Mucosa of descending colon (tissue), 3 donors: Measurements from ENCODE around the gene DNAJC2. TPM values are rescaled to one million over a fixed set of nuclear protein-coding genes. Genes with fewer than 3 reads are reported as not detected.

Experiments
- ATAC-seq: fragments of 200-7000 bp; cut with Tn5 transposase; one replicate; pipeline ENCODE4 v1.9.1; 2020; ENCODE audit warnings: mild to moderate bottlenecking, moderate library complexity
- DNase-seq, 3 donors: peaks; one replicate each; pipeline ENCODE4 v3.0.0-alpha.2; 2020
- H3K36me3 ChIP-seq: fragments of 200-600 bp; one replicate; pipeline ENCODE4 v1.8.0; 2021; ENCODE audit warnings: low read depth, mild to moderate bottlenecking
- H3K4me1 ChIP-seq: fragments of 200-600 bp; one replicate; pipeline ENCODE4 v1.8.0; 2021; ENCODE audit warnings: low read depth, mild to moderate bottlenecking
- H3K4me3 ChIP-seq: fragments of 200-600 bp; one replicate; pipeline ENCODE4 v1.8.0; 2021; ENCODE audit warnings: mild to moderate bottlenecking
- H3K9me3 ChIP-seq: fragments of 200-600 bp; one replicate; pipeline ENCODE4 v1.8.0; 2021; ENCODE audit warnings: mild to moderate bottlenecking
- CTCF ChIP-seq: fragments of 200-600 bp; IDR thresholded peaks from one replicate; pipeline ENCODE4 v1.8.0; 2022; ENCODE audit warnings: antibody characterized with exemption, mild to moderate bottlenecking
- intact Hi-C, 2 donors: fragments of 100-400 bp; cut with DNase I in 1 of 2; cut with micrococcal nuclease in 1 of 2; formaldehyde crosslinking; loops; one replicate each; pipeline versions ENCODE4 v1.11.0 to v1.11.1; 2022; cut with DNase I, micrococcal nuclease
- total RNA-seq, 3 donors: library from RNA; stranded (reverse); fragmentation: NEBNext Ultra II Directional in 2 of 3; extraction: Animal tissue kit (Norgen Biotek cat#: 25700) in 2 of 3; gene quantifications; one replicate each; pipeline versions ENCODE4 v1.2.1 to v1.2.4, GENCODE V29; 2021 to 2023
- donor health status: DM: no; HTN: no; CAD: no; lungs with moderate emphysema.
- donor health status: DM: no; HTN: no; CAD: no.
- donor health status: DM: no; HTN: yes; CAD: no.

DNAJC2 gene
- total RNA-seq, 3 donors from 2014 or later, result 15.0 to 21.3 (median 16.4) TPM

DNA sequence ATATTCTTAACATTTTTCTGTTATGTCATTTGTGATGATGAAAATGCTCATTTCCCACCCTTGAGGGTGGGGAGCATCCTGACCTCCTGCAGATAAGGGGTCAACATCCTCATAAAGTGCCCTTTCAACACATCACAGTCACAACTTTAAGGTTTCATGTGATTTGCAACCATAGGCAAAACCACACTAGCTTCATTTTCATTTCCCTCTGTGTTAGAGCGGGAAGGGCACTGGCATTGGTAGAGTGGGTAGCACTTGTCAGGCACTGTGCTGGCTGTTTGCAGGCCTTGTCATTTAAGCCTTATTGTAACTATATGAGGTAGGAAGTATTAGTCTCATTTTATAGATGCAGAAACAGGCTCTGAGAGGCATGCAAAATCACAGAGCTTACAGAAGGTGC lies 42.7 kb upstream of the DNAJC2 start:
- Histone ChIP-seq H3K36me3 (no peaks in the 10 kb centered on the region), H3K4me1 (no peaks in the 10 kb centered on the region), H3K9me3 (no peaks in the 10 kb centered on the region), H3K4me3 (no peak overlapping the region)
- TF ChIP-seq CTCF, result no peak
- ATAC-seq (no peak), DNase-seq (no peak)
- intact Hi-C loops, result no loop called here

GRCh38 chr7:103382032-103382402 lies 37.5 kb upstream of the DNAJC2 start:
- intact Hi-C loops, result no loop called here
- TF ChIP-seq CTCF, result no peak

GRCh38 chr7:103381280-103382031 lies 36.9 kb upstream of the DNAJC2 start:
- DNase-seq (no peak), ATAC-seq (no peak)
- Histone ChIP-seq H3K4me1 (no peaks in the 10 kb centered on the region), H3K4me3 (no peak overlapping the region), H3K36me3 (no peaks in the 10 kb centered on the region), H3K9me3 (no peaks in the 10 kb centered on the region)
- intact Hi-C loops, result no loop called here
- TF ChIP-seq CTCF, result no peak

More at GRCh38 chr7:103382032-103382402, 37.5 kb upstream of the DNAJC2 start:
- ATAC-seq (no peak), DNase-seq (no peak)
- Histone ChIP-seq H3K9me3 (no peaks in the 10 kb centered on the region), H3K4me3 (no peak overlapping the region), H3K36me3 (no peaks in the 10 kb centered on the region), H3K4me1 (no peaks in the 10 kb centered on the region)

- Histone ChIP-seq H3K9me3 (no peaks in the 10 kb centered on the region), H3K4me1 (no peaks in the 10 kb centered on the region), H3K4me3 (no peak overlapping the region), H3K36me3 (no peaks in the 10 kb centered on the region)
- intact Hi-C loops, result no loop called here
- no peak for ATAC-seq
- no peak for TF ChIP-seq CTCF
- DNase-seq, result no peak
These were observed 36.0 kb upstream of the DNAJC2 start for GRCh38 chr7:103380395-103381191.

DNA sequence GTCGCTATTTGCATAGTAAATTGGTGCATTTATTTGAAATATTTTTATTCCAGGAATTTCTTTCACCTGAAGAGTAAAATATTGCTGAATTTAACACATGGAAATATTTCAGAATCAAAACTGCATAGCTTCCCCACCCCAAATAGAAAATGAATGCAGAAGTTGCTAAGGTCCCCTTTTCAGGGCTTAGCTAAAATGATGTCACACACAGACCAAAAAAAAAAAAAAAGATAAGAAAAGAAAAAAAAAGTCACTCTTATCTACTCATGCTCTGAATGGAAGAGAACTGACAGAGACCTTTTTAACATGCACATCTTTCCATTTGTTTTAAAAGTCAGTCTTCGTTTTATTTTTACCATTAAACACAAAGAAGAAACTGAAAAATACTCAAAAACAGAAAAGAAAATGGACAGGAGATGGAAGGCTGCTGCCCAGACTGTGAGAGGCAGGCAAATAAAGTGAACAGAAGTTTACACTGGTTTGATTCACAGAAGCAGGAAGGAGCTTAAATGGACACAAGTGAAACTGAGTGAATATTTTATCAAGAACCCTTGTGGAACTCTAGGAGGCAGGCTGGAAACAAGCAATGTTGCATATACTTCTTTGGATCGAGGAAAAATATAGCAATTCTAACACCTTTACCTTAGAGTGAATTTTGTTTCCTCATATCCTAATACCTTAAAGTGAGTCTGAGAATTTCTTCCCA lies 34.9 kb upstream of the DNAJC2 start:
- Histone ChIP-seq H3K4me3 (no peak overlapping the region), H3K4me1 (no peaks in the 10 kb centered on the region), H3K36me3 (no peaks in the 10 kb centered on the region), H3K9me3 (no peaks in the 10 kb centered on the region)
- DNase-seq, result no peak
- ATAC-seq, result no peak
- intact Hi-C loops, result no loop called here
- no peak for TF ChIP-seq CTCF
